ENCODE results near the gene MAPKAPK2.

MAPKAPK2 gene

GRCh38 chr1:206661161-206661820, 23.4 kb upstream of the MAPKAPK2 start:
- FAIRE-seq = no peak

- no peak for FAIRE-seq
These were observed 22.2 kb upstream of the MAPKAPK2 start for GRCh38 chr1:206662396-206663092.

DNA sequence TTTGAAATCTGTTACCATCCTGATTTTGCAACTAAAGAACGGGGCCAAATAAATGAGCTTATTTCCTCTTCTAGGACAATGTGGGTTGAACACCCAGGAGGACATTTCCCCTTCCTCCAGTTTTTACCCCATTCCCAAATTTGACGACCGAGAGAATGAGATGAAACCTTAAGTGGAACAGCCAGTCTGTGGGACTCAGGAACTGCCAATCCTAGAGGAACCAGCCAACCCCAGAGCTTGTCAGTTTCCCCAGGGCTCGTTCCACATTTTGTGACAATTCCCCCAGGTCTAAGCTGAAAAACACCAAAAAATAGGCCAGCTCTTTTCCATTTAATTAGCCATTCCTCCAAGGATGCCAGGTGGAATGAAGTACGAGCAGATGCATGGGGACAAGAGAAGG, 21.3 kb upstream of the MAPKAPK2 start:
- FAIRE-seq = no peak

DNA sequence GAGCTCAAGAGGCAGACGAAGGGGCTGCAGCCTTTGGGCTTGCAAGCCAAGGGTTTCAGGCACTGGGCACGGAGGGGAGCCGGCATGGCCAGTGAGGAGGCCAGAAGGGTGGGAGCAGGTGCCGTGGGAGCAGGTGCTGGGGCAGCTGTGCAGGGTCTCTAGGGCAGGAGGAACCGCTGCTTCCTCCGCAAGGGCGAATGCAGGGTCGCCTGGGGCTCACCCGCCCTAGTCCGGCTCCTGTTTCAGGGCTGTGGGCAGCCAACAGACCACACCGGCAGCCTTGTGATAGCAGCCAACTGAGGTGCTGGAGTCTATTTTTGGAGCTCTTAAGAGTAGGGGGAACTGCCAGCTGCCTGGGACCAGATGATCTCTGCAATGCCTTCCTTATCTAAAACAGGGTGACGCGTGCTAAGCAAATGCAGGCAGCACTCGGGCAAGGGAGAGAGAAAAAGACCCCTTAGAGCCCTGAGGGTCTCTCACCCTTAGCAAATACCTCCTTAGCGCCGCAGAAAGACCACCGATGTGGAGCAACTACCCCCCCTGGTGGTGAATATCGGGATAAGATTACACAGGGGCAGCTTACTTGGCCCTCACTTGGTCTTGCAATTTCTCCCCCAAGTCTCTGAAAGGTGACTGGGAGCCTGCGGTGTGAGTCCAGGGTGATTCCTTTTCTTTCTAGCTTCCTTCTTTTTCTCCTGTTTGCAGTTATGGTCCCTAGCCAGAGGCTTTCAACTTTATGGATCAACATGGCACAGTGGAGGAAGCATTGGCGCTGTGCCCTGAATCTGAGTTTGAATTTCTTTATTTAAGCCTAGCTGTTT, 20.7 kb upstream of the MAPKAPK2 start:
- no peak for FAIRE-seq

GRCh38 chr1:206664740-206665139, 20.0 kb upstream of the MAPKAPK2 start:
- FAIRE-seq = no peak

- FAIRE-seq = no peak
These were observed 18.6 kb upstream of the MAPKAPK2 start for GRCh38 chr1:206666031-206666561.

DNA sequence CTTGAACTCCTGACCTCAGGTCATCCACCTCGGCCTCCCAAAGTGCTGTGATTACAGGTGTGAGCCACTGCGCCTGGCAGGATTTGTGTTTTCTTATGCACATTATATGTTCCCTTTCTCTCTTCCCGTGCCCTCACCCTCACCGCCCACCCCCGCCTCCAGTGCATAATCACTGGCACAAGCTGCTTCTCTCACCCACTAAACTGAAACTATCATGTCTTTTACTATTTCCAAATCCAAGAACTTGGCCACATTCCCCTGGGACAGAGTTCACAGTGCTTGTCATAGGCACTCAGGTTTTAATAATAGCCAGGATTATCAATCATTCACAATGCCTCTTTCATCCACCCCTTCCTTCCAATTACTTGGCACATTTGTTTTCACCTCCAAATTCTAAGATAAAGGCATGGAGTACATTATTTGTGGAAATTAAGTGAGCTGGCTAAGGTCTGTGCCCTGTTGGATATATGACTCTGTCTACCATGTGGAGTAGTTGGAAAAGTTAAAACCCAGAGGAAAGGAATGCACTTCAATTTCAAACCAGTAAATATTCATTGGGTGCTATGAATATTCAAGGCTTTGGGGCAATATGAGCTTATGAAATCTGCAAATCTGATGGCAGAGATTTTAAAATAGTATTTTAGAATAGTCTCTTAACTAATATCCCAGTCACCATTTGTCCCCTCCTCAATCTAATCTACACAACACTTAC, 17.6 kb upstream of the MAPKAPK2 start:
- no peak for FAIRE-seq

DNA sequence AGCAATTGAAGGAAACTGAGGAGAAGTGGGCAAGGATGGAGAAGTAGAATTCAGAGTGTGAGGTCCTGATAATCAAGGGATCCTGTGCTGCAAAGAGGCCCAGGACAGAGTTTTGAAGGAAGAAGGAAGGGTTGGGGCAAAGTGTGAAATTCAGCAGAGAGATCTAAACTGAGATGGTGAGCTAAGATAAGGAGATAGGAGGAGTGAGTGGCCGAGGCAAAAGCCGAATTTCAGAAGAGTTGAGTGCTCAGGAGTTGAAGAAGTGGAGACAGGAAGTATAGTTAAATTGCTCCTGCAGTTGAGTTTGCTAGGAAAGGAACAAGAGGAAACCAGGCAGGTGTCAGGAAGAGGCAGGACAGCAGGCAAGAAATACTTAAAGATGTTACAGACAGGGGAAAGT, 16.4 kb upstream of the MAPKAPK2 start:
- no peak for FAIRE-seq

- no peak for FAIRE-seq
These were observed 15.8 kb upstream of the MAPKAPK2 start for GRCh38 chr1:206668874-206669410.

GRCh38 chr1:206672011-206672688, 12.6 kb upstream of the MAPKAPK2 start:
- no peak for FAIRE-seq

DNA sequence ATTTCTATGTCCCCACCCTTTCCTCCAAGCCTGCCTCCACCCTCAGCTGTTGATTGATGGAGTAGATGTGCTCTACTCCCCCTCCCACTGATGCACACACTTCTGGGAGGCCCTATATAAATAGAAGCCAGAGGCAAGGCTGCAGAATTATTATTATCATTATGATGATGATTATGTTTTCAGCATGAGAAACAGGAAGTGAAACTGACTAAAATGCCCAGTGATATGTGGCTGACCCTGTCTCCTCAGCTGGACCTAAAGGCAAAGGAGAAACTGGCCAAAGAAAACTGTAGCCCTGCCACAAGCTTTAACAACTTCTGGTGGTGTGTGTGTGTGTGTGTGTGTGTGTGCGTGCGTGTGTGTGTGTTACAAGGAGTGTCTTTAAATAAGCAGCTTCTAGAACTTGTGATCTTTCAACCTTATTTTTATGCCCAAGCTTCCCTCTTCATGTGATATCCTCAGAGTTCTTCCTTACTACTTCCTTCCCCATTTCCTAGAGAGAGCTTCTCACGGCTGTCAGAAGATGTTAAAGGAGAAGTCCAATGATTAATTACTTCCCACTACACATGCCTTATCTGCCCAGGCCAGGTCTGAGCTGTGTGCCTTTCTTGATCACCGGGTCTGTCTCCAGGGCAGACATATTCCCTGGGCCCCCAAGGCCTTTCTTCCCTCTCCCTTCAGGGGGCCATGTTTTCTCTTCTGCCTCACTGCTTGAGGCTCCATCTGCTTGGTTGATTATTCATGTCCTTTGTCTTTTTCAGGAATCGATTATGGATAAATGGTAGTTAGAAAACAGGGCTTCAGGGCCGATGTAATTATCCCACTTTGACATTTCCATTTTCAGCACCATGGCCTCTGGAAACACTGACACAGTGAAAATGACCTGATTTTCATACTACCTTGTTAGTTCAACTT, 11.6 kb upstream of the MAPKAPK2 start:
- no peak for FAIRE-seq

- FAIRE-seq = no peak
These were observed 10.5 kb upstream of the MAPKAPK2 start for GRCh38 chr1:206674236-206674635.

DNA sequence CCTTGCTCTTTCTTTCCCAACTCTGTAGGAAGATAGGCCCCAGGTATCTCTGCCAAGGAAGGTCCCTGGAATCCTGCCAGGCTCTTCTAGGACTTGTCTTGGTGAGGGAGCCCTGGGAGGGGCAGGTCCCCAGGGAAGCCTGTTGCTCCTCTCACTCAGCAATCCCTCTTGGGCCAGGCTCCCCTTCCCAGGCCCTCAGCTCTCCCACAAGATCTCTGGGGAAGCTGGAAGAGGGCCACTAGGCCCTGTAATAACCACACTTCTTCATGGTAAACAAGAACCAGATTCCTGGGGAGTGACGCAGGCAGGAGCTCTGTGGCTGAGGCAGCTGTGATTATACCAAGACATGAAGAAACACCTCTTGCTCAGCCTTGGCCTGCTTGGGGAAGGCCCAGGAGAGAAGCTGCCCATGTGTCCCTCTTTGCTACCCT, 9.9 kb upstream of the MAPKAPK2 start:
- FAIRE-seq = no peak

GRCh38 chr1:206676499-206676898, 8.2 kb upstream of the MAPKAPK2 start:
- FAIRE-seq = no peak

GRCh38 chr1:206678490-206678889, 6.2 kb upstream of the MAPKAPK2 start:
- FAIRE-seq = no peak

DNA sequence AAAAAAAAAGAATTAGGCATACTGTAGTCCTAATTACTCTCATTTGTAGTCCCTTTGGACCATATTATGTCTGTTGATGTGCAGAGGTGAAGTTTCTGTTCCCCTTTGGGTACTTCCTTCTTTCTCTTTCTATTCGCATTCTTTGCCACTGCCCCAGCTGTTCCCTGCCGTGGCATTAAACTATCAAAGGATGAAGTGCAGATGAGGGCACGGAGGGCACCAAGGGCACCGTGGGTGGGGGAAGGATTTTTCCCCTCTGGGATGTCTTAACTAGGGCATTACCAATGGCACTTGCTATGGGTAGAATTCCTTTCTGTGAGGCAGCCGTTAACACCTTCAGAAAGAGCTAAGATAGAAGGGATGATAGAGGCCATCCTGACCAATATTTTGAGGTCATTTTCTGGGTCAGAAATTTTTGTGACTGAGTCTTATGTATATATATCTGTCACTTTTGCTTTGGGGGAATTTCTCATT, 4.9 kb upstream of the MAPKAPK2 start:
- no peak for FAIRE-seq

GRCh38 chr1:206680279-206680678, 4.4 kb upstream of the MAPKAPK2 start:
- FAIRE-seq = no peak

DNA sequence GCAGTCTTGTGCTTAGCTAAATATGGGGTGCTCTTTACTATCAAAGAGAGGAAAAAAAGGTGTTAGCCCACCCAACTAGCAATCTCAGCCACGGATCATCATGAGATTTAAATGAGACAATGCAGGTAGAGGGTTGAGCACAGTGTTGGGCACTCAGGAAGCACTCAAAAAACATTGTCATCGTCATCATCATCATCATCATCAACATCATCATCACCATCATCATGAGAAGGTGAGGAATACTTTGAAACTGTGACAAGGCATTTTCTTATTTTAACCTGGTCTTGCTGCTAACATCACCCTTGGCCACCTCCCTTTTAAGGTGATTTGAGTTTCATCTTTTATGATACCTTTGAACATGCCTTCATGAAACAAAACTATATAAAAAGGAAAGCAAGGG, 3.3 kb upstream of the MAPKAPK2 start:
- no peak for FAIRE-seq

DNA sequence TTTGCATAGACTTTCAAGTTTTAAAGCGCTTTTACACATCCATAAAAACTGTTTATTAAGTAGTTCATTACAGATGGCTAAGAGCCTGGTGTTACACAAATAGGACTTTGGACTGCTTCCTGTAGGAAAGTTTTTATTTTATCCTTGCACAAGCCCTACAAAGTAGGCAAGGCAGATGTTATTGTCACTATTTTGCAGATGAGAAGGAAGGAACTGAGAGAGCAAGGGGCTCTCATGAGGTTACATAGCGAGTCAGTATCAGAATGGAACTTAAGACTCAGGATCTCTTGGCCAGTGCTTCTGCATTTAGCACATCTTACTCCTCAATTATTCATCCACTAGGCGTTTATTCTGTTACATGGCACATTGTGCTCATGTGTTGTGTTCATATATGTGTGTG, 2.6 kb upstream of the MAPKAPK2 start:
- FAIRE-seq = no peak

DNA sequence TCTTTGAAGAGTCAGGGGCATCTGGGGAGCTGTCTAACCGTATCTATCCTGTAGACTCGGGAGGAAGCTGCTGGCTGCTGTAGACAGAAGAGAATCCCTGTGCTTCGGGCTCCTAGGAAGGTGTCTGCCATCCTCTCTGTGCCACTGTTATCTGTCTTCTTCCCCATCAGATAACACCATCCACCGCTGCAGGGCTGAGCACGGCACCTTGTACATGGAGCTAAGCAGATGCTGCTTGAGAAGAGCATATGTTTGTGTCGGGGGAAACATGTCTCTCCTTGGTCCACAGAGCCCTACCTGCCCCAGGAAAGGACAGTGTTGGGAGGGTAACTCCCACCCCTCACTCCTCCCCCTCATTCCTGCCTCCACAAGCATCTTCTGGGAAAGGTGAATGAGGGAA, 1.4 kb upstream of the MAPKAPK2 start:
- FAIRE-seq = no peak

- no peak for FAIRE-seq
These were observed 702 bp upstream of the MAPKAPK2 start for GRCh38 chr1:206684003-206684402.

Measured in colon (tissue), 2 donors.